Neuronal stem cell (in vitro differentiated cells): ENCODE results near the gene PIGL. TPM values are rescaled to one million over a fixed set of nuclear protein-coding genes. Genes with fewer than 3 reads are reported as not detected.

Source experiments
- DNase-seq: peaks from one replicate; pipeline ENCODE4 v3.0.0-alpha.2; 2013; ENCODE audit warnings: low spot score
- H2AFZ ChIP-seq: one replicate; pipeline ENCODE4 v1.6.1; 2013; ENCODE audit warnings: mild to moderate bottlenecking, low read length, inconsistent platforms
- H2AK5ac ChIP-seq: 2 replicates; pipeline ENCODE4 v1.6.1; 2013; ENCODE audit warnings: low read depth, mild to moderate bottlenecking, inconsistent platforms, low read length, moderate library complexity, mixed read lengths
- H2BK120ac ChIP-seq: 2 replicates; pipeline ENCODE4 v1.6.1; 2013; ENCODE audit warnings: low read depth, mild to moderate bottlenecking, inconsistent platforms, low read length, moderate library complexity, mixed read lengths
- H2BK12ac ChIP-seq: one replicate; pipeline ENCODE4 v1.6.1; 2013; ENCODE audit warnings: low read length, inconsistent platforms
- H2BK15ac ChIP-seq: 2 replicates; pipeline ENCODE4 v1.6.1; 2013; ENCODE audit warnings: mild to moderate bottlenecking, low read length, inconsistent platforms, mixed read lengths
- H2BK5ac ChIP-seq: one replicate; pipeline ENCODE4 v1.6.1; 2013; ENCODE audit warnings: inconsistent platforms, mild to moderate bottlenecking, low read length, moderate library complexity
- H3K14ac ChIP-seq: one replicate; pipeline ENCODE4 v1.6.1; 2013; ENCODE audit warnings: low read length, inconsistent platforms
- H3K18ac ChIP-seq: 2 replicates; pipeline ENCODE4 v1.6.1; 2013; ENCODE audit warnings: low read length, inconsistent platforms
- H3K23ac ChIP-seq: 2 replicates; pipeline ENCODE4 v1.6.1; 2013; ENCODE audit warnings: low read depth, mild to moderate bottlenecking, mixed read lengths, low read length, inconsistent platforms; ENCODE audit not compliant: poor library complexity
- H3K27ac ChIP-seq: replicated peaks from 3 replicates; pipeline ENCODE4 v1.5.1; 2013; ENCODE audit warnings: low read length, inconsistent platforms
- H3K27me3 ChIP-seq, 3 experiments: 2 replicates each; pipeline ENCODE4 v1.6.1; 2013; ENCODE audit warnings: low read length in 3 of 3, mild to moderate bottlenecking in 2 of 3, inconsistent platforms in 1 of 3, low read depth in 1 of 3, mixed read lengths in 1 of 3, moderate library complexity in 1 of 3; ENCODE audit not compliant: control insufficient read depth in 3 of 3, insufficient read depth in 3 of 3
- H3K36me3 ChIP-seq, 2 donors: replicated peaks in 1 of 2; 2 replicates each; pipeline ENCODE4 v1.6.1; 2013; ENCODE audit warnings: low read length in 2 of 2; ENCODE audit not compliant: control insufficient read depth in 2 of 2, insufficient read depth in 2 of 2
- H3K4ac ChIP-seq: 2 replicates; pipeline ENCODE4 v1.6.1; 2013; ENCODE audit warnings: inconsistent platforms, mild to moderate bottlenecking, low read length, moderate library complexity
- H3K4me1 ChIP-seq, 2 donors: 1 replicate in 1 of 2; 2 replicates in 1 of 2; pipeline ENCODE4 v1.6.1; 2013; ENCODE audit warnings: low read length in 2 of 2, low read depth in 1 of 2; ENCODE audit not compliant: control insufficient read depth in 2 of 2, insufficient read depth in 1 of 2
- H3K4me2 ChIP-seq: one replicate; pipeline ENCODE4 v1.6.1; 2013; ENCODE audit warnings: mild to moderate bottlenecking, low read length, inconsistent platforms; ENCODE audit not compliant: insufficient read depth, poor library complexity, severe bottlenecking
- H3K4me3 ChIP-seq, 2 donors: 2 replicates each; pipeline ENCODE4 v1.5.1; 2013; ENCODE audit warnings: low read length in 2 of 2, mild to moderate bottlenecking in 2 of 2, inconsistent platforms in 1 of 2, moderate library complexity in 1 of 2
- H3K79me1 ChIP-seq: one replicate; pipeline ENCODE4 v1.6.1; 2013; ENCODE audit warnings: low read depth, mild to moderate bottlenecking, inconsistent platforms, low read length, moderate library complexity
- H3K9ac ChIP-seq: one replicate; pipeline ENCODE4 v1.6.1; 2013; ENCODE audit warnings: mild to moderate bottlenecking, low read depth, low read length, inconsistent platforms; ENCODE audit not compliant: poor library complexity
- H3K9me3 ChIP-seq, 2 donors: replicated peaks in 1 of 2; 2 replicates each; pipeline versions ENCODE3 to v1.6.1; 2013; ENCODE audit warnings: low read length in 2 of 2, mild to moderate bottlenecking in 2 of 2, inconsistent platforms in 1 of 2, low read depth in 1 of 2, mixed read lengths in 1 of 2, moderate library complexity in 1 of 2; ENCODE audit not compliant: control insufficient read depth in 2 of 2, insufficient read depth in 1 of 2
- H4K8ac ChIP-seq: one replicate; pipeline ENCODE4 v1.6.1; 2013; ENCODE audit warnings: low read depth, mild to moderate bottlenecking, inconsistent platforms, low read length, moderate library complexity
- H4K91ac ChIP-seq: one replicate; pipeline ENCODE4 v1.6.1; 2013; ENCODE audit warnings: low read length, low read depth, mild to moderate bottlenecking, inconsistent platforms; ENCODE audit not compliant: poor library complexity
- WGBS, 2 donors: extraction: QIAGEN DNeasy Blood & Tissue Kit; methylation state at CpG; one replicate each; pipeline ENCODE4 v1.1.7; 2013; ENCODE audit warnings: missing lambda C conversion rate in 2 of 2, mixed read lengths in 1 of 2; ENCODE audit not compliant: insufficient read length in 2 of 2, insufficient replicate concordance in 1 of 2; ENCODE audit errors: extremely low coverage in 2 of 2; 5-methylcytosine and 5-hydroxymethylcytosine counted together
- small RNA-seq: library from polyadenylated mRNA; stranded (forward); fragments of <200 nt; extraction: miRNeasy Mini kit (QIAGEN cat#:217004); gene quantifications from one replicate; pipeline ENCODE3, GENCODE V24; 2013; ENCODE audit not compliant: insufficient read depth

The PIGL gene

GRCh38 chr17:16374146-16374938 is 157.3 kb downstream of the PIGL start:
- Histone ChIP-seq H4K91ac (no peak overlapping the region), H3K79me1 (no peaks in the 10 kb centered on the region), H3K27ac (no peak overlapping the region), H3K4me1 (no peaks in the 10 kb centered on the region), H3K23ac (no peak overlapping the region), H3K36me3 (no peaks in the 10 kb centered on the region), H4K8ac (no peak overlapping the region), H3K18ac (no peak overlapping the region), H2BK12ac (no peak overlapping the region), H3K9ac (no peak overlapping the region), H3K4me3 (no peak overlapping the region), H3K27me3 (no peaks in the 10 kb centered on the region), H3K4me2 (no peak overlapping the region), H2BK5ac (no peak overlapping the region), H2AFZ (no peak overlapping the region), H2BK15ac (no peak overlapping the region), H3K9me3 (no peaks in the 10 kb centered on the region), H3K14ac (no peak overlapping the region), H3K4ac (no peak overlapping the region), H2BK120ac (no peak overlapping the region), H2AK5ac (no peak overlapping the region)
- no CpG with 5 or more reads among the region's 16 CpGs for WGBS, 2 donors
- DNase-seq: no peak

Small RNA genes within 50 kb of the gene (small RNA-seq; reads per million reads assigned to genes)
- gene MIR1288: not detected
